Measurements from ENCODE around the gene INS. TPM values are rescaled to one million over a fixed set of nuclear protein-coding genes. Genes with fewer than 3 reads are reported as not detected.
A peak's percentile ranks its signal among the peaks of the same experiment; 100 is the strongest.

Gene INS
- polyA plus RNA-seq, 4 donors, result not detected

DNA sequence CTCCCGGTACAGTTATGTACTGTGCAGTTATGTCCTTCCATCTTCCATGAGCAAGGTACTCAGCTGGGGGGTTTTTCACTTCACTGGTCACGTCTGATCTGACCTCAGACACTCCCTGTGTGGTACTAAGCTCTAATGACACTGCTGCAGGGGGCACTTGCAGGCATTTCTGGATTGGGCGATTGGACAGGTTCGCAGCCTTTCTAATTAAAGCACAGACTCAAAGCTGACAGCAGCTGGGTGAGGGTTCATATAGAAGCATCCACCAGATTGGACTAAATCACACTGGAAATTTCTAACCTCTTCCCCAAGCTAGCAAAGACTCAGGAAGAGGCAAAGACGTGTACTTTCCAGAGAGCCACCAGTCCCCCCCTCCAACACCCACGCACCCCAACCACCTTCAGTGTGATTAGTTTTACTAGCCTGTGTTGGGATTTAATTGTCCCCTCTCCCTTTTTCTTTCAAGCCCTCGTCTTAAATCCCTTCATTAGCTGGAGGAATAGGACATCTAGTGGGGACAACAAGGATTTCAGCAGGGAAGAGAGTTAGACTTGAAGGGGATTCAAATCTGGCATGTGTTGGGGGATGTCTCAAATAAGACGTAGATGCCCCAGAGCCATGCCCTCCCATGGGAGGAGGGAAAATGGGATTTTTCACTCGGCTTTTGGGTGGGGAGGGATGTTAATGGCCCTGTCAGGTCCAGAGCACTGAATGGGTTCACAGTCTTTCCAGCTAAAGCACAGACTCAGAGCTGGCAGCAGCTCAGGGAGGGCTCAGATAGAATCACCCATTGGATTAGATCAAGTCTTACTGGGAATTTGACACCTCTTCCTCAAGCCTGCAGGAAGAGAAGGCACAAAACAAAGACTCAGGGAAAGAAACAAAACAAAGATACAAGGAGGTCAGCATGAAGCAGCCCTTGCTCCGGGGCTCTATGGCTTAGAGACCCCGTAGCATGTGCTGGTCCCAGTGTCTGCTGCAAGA lies 10.9 kb downstream of the INS start:
- DNase-seq (ENCODE audit: low read depth in 4 of 4, low spot score in 2 of 4), result no peak

DNA sequence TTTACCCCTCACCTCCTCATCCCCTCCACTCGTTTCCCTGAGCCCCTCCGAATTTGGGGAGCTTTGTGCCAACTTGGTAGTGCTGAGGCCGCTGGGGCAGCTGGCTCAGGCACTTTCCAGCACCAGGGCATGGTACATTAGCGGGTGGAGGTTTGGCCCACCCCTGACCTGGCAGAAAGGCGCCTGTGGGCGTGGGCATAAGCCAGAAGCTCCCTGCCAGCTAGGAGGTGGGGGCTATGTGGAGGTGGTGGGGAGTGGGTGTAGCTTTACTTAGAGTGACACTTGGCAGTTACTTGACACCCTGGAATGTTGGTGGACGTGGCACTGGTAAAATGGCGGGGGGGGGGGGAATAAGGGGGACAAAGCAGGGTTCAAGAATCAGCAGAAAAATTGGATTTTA lies 11.5 kb downstream of the INS start:
- DNase-seq (ENCODE audit: low read depth in 4 of 4, low spot score in 2 of 4), result no peak

DNA sequence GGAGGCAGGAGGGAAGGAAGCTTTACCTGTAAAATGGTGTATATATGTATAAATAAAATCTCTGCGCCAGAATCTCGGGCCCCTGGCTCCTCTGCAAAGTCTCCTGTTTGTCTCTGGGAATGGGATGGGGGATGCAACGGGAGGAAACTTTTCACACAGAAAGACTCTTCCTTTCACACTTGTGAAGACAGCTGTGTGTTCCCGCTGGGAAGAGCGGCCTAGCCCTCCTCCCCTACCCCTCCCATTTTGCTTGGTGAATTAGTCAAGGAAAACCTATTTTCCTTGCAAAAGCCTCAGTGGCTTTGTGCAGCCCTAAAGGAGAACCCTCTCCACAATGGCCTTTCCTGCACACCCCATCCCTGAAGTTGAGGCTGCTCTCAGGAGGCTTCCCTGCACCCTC lies 12.4 kb downstream of the INS start:
- no peak for DNase-seq (ENCODE audit: low read depth in 4 of 4, low spot score in 2 of 4)

DNA sequence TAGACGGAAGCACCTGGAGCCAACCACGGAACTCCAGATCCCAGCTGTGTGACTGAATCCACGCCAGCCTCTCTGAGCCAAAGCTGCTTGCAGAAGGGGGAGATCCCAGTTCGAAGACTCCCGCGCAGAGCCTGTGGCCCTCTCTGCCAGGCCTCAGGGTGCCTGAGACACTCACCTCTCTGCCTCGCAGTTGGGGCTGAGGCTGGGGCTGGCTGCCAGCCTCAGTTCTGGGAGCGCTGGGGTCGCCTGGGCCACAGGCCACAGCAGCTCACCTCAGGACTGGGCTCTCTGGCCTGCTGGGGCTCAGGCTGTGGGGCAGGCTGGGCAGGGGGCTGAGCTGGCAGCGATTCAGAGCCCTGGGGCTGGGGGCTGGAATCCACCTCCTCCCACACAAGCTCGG lies 13.6 kb downstream of the INS start:
- DNase-seq (ENCODE audit: low read depth in 4 of 4, low spot score in 2 of 4), result no peak

DNA sequence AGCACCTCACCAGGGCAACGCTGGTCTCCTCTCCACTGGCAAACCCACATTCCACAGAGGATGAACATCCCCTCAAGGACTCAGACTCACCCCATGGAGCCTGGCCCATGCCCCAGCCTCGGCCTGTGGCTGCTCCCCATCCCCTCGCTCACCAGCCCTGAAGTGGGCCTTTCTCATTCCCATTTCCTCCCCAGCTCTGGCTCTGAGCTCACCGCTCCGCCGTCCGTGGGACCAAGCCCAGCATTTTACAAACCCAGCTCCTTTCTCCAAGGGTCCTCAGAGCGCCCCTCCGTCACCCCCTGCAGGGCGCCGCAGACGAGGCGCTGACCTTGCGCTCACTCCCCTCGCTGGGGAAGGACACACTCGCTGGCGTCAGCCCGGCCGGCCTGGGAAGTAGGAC lies 15.0 kb downstream of the INS start:
- DNase-seq (ENCODE audit: low read depth in 4 of 4, low spot score in 2 of 4), result no peak

DNA sequence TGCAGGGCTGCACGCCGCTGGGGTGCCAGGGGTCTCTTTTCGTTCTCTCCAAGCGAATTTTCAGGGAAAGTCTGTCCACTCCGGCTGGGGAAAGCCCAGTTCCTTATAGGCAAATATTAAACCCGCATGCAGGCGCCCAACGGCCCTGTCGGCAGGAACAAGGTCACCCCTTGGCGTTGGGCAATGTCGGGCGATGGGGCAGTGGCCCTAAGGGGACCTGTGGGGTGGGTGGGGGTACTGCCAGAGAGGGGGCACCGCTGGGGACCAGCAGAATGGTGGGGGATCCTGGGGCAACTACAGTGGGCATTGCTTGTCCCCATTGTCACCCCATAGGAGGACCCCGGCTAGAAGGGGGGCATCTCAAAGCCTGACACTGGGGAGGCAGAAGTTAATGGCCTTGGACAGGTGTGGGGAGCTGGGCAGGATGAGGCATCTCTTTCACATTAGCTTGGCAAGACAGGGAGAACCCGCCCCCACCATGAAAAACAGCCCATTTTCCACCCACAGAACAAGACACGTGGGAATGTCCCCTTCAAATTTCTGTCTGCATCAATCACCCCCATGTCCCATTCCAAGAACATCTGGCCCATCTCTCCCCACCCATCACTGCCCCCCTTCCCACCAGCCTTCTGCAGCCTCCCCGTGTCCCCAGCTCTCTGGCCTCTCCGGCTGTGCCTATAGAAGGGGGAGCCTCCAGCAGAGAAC lies 16.3 kb downstream of the INS start:
- no peak for DNase-seq (ENCODE audit: low read depth in 4 of 4, low spot score in 2 of 4)

DNA sequence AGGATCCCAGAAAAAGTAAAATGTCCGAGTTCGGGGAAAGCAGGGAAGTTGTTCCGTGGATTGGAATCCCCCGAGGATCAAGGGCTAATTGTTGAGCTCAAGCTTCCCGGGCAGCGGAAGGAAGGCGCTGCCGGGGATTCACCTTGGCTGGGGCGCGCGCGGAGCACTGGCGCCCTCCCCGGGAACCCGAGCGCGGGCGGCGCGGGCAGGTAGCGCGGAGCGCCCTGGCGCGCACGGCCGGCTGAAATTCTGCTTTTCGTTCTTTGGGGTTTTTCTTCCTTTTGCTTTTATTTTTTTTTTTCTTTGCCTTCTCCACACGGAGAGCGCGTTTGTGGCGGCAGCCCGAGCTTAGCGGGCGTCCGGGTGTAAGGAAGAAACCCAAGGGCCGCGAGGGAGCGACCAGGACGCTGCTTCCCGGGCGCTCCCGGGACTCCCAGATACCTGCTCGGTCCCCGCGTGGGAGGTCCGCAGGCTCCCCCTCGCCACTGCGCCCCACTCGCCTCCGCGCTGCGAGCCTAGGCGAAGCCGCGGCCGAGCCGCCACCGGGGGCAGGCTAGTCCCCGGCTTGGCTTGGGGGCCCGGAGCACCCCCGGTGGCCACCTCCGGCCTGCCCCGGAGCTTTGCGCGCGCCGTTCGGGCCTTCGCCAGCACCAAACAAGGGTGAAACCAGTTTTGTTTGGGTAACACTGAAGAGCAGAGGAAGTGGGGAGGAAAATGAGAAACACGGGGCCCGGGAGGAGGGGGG lies 17.0 kb downstream of the INS start:
- DNase-seq (ENCODE audit: low read depth in 4 of 4, low spot score in 2 of 4), result no peak

DNA sequence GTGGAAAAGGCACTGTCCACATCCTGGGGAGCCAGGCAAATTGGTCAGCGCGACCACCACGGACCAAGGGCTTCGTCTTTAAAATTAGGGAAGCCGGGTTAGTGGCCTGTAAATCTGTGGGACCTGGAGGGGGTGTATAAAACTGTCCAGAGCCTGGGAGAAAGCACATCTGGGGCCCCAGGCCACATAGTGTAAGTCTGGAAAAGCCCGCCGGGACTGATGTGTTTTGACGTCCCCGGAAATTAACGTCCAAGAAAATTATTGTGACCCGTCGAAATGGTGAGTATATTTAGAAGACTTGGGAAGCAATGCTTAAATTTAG lies 17.6 kb downstream of the INS start:
- DNase-seq (ENCODE audit: low read depth in 4 of 4, low spot score in 2 of 4), result no peak

DNA sequence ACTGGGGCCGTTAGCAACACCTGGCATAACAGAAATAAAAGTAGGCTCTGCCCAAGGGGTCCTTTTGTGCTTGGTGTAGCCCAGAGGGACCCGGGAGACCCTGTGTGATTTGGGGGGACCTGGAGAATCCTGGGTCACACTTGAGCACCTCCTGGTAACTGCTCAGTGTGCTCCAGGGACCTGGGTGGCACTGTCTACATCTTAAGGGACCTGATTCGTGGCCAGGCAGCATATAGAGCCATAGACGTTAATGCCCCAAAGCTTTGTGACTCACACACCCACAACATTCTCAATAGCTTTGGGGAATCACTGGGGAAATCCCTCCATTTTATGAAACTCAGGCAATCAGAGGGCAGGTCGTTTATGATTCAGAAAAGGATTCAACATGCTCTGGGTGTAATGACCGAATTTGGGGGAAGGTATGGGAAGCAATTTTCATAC lies 18.2 kb downstream of the INS start:
- DNase-seq (ENCODE audit: low read depth in 4 of 4, low spot score in 2 of 4), result no peak

DNA sequence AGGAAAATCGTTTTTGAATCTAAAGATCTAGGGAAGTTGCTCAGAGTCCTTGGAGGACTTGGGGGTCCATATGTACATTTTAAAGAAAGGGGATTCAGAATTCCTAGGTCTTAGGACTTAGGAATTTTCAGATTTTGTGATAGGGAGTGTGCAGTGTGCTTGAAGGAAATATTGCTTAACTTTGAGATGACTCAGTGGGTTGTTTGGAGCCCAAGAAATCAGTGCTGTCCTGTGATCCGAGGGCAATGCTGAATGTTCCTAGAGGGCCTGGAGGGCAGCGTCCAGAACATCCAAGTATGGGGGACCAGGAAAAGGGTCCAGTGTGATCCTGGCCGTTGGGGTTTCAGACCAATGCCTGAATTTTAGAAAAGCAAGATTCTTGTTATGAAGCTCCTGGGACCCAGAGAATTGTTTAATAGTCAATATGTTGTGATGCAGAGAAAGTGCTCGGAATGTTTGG lies 18.7 kb downstream of the INS start:
- no peak for DNase-seq (ENCODE audit: low read depth in 4 of 4, low spot score in 2 of 4)

DNA sequence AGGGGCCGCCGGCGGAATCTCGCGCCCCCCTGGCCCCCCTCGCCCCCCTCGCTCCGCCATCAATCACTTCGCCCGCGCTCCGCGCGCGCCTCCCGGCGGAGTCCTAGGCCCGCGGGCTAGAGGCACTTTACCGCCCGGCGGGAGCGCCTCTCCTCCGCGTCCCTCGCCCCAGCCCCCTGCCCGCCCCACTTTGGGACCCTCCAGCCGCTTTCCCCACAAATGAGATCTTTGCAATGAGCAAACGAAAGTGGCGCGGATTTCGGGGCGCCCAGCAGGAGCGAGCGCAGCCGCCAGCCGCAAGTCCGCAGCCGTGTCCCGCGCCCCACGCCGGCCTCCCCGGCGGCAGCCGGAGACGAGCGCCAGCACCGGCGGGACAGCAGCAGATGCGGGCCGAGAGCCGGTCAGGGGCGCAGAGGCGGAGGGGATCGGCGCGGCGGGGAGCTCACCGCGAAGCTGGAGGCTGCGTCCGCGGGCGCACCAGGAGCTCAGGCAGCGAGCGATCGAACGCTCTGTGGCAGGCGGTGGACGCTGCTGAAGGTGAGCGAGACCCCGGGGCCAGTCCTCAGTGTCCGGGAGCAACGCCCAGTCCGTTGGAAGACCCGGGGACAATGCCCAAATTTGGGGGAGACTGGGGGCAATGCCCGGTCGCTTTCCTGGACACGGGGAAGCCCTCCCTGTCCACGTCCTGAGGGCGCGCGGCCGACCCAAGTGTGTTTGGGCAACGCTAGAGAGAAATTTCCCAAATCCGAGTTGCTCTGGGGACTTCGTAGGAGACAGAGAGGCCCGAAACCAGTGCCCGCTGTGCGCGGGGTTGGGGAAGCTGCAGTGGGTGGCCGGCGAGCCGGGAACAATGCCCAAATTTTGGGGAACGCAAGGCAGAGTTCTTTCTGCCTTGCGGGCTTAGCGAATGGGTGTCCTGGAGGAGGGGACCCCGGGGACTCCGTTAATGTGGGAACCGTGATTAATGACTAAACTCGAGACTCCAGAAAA lies 20.3 kb downstream of the INS start:
- DNase-seq (ENCODE audit: low read depth in 4 of 4, low spot score in 2 of 4), result no peak

DNA sequence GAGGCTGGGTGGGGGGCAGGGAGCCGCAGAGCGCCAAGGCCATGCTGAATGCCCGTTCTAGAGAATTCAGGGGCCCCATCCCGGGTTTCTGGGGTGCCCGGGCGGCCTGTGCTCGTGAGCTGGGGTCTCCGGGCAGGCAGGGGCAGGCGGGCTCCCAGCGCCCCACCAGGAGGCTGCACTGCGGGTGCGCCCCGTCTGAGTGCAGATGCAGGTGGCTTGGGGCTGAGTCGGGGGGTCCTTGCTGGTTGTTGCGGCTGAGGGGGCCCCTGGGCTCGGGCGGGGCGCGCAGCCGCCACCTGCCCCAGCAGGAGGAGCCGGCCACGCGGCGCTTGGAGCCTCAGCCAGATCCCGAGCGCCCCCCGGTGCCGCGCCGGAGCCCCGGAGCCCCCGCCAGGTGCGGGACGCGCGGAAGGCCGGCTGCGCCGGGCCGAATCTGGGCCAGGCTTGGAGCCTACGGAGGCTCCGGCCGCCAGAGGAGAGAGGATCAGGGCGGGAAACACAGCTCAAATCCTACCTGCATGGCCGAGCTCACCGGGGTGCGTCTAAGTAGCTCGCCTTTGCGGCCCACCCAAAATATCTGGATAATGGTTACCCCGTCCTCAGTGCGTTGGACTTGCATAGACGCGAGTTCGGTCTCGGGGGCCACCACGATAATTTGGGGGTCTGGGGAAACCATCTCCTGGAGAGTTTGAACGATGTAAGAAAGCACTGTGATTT lies 21.2 kb downstream of the INS start:
- DNase-seq (ENCODE audit: low read depth in 4 of 4, low spot score in 2 of 4), result no peak

DNA sequence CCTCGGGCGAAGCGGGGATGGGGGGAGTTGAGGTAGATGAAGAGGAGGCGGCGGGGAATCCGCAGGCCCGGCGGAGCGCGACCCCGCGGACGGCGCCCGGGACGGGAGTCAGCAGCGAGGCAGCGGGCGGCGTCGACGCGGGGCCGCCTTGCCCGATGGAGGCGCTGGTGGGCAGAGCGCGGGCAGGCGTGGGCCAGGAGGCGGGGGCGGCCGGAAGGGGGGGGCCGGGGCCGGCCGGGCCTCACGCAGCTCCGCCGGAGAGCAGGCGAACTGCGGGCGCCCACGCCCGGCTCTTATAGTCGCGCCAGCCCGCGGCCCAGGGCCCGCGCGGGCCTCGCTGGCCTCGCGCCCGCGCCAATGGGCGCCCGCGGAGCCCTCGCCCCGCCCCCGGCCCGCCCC lies 21.9 kb downstream of the INS start, which contains the start of gene IGF2:
TSS of gene IGF2 (minus strand) at position 267 of the 399 bp plus-strand sequence. CDS start 3,866 bp downstream, outside the sequence.
- DNase-seq (ENCODE audit: low read depth in 4 of 4, low spot score in 2 of 4), result no peak

DNA sequence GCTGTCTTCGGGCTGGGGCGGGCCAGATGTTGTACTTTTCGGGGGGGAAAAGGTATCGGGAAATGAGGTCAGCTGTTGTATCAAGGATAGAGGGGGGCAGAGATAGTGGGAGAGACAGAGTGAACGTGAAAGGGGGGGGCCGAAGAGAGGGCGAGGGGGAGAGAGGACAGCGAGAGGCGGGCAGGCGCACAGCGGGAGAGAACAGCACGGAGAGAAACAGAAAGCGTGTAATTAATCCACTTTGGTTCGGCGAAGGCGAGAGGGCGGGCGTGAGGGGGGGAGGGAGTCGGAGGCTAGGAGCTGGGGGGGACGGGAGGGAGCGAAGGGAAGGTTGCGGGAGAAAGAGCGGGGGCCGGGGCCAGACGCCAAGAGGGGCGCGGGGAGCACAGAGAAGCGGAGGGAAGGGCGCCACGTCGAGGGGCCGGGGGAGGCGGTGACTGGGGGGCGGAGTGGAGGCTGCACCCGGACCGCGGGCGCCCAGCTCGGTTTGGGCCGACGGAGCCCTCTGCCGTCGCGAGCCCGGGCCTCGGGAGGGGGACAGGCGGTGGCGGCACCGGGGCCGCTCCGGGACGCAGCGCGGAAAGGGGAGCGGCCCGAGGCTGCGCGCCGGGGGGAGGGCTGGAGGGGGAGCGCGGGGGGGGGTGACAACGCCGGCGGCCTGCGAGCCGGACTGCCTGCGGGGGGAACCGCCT lies 22.4 kb downstream of the INS start:
- no peak for DNase-seq (ENCODE audit: low read depth in 4 of 4, low spot score in 2 of 4)

DNA sequence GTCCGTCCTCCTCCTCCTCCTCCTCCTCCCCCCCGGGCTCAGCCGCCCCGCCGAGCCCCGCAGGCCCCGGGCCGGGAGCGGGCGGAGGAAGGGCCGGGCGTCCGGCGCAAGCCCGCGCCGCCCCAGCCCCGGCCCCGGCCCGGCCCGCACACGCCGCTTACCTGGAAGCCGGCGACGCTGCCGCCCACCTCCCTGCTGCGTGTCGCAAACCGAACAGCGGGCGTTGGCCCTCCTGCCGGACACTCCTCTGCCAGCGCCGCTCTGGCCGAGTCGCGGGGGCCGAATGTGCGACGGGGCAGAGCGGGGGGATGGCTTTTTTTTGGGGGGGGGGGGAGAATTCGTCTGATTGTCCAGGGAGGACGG lies 23.0 kb downstream of the INS start:
- no peak for DNase-seq (ENCODE audit: low read depth in 4 of 4, low spot score in 2 of 4)

DNA sequence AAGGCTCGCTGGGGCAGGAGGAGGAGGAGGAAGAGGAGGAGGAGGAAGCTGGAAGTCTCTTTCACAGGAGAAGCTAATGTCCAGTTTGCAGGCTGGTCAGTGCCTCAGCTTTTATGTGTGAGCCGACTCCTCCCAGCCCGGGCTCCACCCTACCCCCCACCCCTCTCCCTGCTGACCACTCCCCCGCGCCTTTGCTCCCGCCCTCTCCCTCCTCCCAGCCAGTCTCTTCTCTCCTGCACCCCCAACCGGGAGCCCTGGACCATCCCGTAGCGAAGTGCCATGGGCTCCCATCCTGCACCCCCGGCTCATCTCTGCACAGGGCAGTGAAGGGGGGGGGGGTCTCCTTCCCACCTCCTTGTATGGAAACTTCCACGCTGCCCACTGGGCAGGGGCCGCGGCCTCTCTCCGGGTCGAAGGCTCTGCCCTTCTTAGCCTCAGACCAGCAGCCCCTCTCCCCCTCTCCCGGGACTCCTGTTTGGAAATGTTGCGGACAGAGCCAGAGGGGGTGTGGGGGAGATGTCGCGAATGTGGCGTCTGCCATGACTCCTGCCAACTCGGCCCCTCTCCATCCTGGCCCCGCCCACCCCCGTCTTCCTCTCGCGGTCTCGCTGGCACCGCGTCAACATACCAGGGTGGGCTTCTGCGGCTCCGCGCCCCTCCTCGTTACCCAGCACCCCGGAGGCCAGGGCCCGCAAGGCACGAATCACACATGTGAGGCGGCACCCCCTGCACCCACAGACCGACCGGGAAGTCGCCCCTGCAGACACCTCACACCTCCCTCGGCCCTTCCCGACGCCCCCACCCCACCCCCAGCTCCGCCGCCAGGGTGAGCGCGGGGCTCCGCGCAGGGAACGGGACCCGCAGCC lies 23.6 kb downstream of the INS start:
- DNase-seq (ENCODE audit: low read depth in 4 of 4, low spot score in 2 of 4), result peak in 1 of 4 donors; percentile 75

DNA sequence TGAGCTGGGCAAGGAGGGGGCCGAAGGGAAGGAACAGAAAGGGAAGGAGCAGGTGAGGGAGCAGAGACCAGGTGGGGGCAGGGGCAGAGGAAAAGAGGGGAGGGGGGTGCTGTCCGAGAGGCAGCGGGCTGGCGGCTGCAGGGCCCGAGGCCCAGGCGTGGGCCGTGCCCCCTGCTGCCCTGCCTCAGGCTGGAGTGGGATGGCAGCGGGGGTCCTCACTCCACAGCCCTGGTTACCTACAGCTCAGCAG lies 24.1 kb downstream of the INS start:
- DNase-seq (ENCODE audit: low read depth in 4 of 4, low spot score in 2 of 4), result no peak

All from left renal cortex interstitium (tissue), 4 donors.